NOMO-1 treated with dmso at 0.1 percent for 144 hours (cell line): ENCODE results near the gene LENG9.
A peak's percentile ranks its signal among the peaks of the same experiment; 100 is the strongest.
"Not testable (repeated sequence)": the region's sequence is repeated elsewhere in the genome, so short reads cannot be mapped to it uniquely, and the experiment has no call there.

Experiments
- DNase-seq: peaks from one replicate; lab custom pipeline; 2025; ENCODE audit not compliant: unreplicated experiment; lab: John Stamatoyannopoulos, UW

Gene LENG9

GRCh38 chr19:54480051-54480450 is 16.5 kb upstream of the LENG9 start:
- peak; percentile 23 for DNase-seq

DNA sequence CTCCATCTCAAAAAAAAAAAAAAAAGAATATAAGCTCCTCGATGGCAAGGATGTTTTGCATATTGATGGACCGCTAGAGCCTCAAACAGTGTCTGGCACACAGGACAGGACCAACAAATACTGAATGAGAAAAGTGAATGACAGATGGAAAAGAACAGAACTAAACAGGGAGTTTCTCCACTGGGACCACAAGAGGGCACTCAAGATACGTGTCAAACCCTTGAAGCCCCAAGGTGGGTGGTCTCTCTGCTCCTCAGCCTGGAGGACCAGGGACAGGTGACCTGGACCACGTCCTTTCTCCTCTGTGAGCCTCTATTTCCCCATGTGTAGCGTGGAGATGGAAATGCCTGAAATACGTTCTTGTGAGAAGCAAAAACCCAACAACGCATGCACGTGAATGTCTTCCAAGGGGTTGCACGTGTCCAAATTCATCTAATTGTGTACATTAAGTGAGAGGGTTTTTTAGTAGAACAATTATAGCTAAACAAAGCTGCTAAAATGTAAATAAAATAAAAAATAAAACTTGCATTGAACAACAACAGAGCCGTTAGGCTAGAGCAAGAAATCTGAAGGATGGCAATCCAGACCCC is 15.2 kb upstream of the LENG9 start:
- DNase-seq = no peak

DNA sequence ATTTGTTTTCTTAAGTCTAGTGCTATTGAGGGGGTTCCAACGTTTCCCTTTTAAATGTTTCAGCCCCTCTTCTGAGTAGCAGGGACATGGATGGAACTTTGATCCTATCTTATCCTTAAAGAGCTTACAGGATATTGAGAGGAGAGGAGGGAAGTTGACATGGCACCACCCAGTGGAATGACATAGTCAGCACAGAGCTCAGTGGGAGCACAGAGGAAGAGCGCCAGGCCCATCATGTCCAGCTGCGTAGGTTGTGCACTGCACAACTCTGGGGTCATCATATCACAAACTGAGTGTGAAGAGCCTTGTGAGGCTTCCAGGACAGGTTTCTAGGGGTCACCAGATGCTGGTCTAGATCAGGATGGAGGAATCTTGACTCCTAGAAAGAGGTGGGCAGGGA is 14.1 kb upstream of the LENG9 start:
- no peak for DNase-seq

- no peak for DNase-seq
Observed at GRCh38 chr19:54475706-54476105, 12.1 kb upstream of the LENG9 start.

DNA sequence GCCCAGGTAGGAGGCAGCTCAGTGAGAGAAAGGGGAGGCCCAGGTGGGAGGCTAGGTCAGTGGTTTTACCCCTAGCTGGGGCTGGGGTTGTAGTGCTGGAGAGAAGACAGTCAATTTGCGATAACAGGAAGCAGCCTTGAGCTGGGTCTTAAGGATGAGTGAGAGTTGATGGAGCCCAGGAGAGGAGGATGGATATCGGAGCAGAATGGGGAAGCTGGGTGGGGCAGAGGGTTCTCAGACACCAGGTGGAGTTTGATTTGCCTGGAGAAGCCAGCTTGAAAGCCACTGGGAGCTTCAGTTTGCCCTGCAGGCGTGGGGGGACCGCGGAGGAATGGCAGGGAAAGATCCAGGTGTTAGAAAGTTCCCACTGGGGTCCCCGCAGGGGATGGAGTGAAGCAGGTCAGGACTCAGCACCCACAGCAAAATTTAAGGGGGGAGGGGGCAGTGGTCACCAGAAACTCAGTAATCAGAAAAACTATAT is 10.4 kb upstream of the LENG9 start:
- no peak for DNase-seq

GRCh38 chr19:54473071-54473891 is 9.7 kb upstream of the LENG9 start, which contains the start of gene CDC42EP5:
Gene CDC42EP5, minus strand, starts transcription at chr19:54473296. Its CDS starts 7,749 bp downstream, at chr19:54465547.
- no peak for DNase-seq

GRCh38 chr19:54470991-54471782 is 7.6 kb upstream of the LENG9 start:
- DNase-seq = no peak

- no peak for DNase-seq
Observed at GRCh38 chr19:54470276-54470887, 6.8 kb upstream of the LENG9 start.

GRCh38 chr19:54469496-54469934 is 5.9 kb upstream of the LENG9 start:
- DNase-seq = no peak

DNA sequence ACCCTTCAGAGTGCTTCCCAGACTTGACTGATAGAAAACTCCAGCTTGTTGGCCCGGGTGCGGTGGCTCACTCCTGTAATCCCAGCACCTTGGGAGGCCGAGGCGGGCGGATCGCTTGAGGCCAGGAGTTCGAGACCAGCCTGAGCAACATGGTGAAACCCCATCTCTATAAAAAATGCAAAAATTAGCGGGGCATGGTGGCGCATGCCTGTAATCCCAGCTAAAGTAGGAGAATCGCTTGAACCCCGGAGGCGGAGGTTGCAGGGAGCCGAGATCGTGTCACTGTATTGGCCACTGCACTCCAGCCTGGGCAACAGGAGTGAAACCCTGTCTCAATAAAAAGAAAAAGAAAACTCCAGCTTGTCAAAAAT is 2.5 kb upstream of the LENG9 start:
- not testable (repeated sequence) for DNase-seq

- no peak for DNase-seq
Observed at GRCh38 chr19:54465426-54466109, 2.0 kb upstream of the LENG9 start.

GRCh38 chr19:54464630-54465425 is 1.2 kb upstream of the LENG9 start:
- peak; percentile 92 for DNase-seq

- peak; percentile 91 for DNase-seq
Observed at GRCh38 chr19:54464044-54464629, 559 bp upstream of the LENG9 start.

GRCh38 chr19:54462655-54463530 is 685 bp downstream of the LENG9 start:
- DNase-seq = peak; percentile 67

- DNase-seq = no peak
Observed at GRCh38 chr19:54462047-54462654, 1.4 kb downstream of the LENG9 start.

DNA sequence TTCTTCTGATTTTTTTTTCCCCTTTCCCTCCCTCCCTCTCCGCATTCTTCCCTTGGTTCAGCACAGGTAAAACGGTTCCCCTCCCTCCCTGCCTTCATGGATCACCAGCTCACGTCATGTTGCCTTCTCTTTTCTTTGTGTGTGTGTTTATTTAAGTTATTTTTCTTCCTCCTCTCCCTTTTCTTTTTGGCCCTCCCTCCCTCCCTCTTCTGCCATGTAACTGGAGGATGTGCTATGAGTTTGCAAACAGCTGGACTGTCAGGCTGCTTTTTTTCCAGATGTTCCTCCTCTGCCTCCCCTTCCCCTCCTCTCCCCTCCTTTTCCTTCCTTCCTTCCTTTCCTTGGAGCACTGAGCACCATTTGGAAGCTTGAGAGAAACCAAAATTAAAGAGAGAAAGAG is 2.0 kb downstream of the LENG9 start:
- DNase-seq = no peak

- no peak for DNase-seq
Observed at GRCh38 chr19:54461210-54461609, 2.4 kb downstream of the LENG9 start.
